NCI-H748 treated with DMSO at 0.1 percent for 48 hours (cell line): ENCODE measurements around the gene ARHGEF10L.
"Not testable (repeated sequence)": the region's sequence is repeated elsewhere in the genome, so short reads cannot be mapped to it uniquely, and the experiment has no call there.

Source experiments
- DNase-seq: peaks from one replicate; lab custom pipeline; 2025; lab: John Stamatoyannopoulos, UW

The ARHGEF10L gene

DNA sequence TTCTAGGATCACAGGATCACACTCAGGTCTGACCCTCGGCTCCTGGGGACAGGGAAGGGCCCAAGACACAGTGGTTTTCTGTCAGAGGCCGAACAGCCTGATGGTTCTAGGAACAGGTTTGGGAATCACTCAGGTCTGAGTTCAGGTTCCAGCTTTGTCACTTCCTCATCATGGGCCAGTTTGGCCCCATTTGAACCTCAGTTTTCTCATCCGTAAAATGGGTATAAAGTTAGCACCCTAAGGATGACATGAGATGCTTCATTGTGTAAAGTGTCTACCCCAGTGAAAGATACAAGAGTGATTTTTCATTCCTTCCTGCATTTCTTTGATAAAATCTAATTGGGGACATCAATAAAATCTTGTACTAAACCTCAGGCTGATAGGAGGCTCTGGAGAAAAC, 204.4 kb downstream of the ARHGEF10L start:
- no peak for DNase-seq

DNA sequence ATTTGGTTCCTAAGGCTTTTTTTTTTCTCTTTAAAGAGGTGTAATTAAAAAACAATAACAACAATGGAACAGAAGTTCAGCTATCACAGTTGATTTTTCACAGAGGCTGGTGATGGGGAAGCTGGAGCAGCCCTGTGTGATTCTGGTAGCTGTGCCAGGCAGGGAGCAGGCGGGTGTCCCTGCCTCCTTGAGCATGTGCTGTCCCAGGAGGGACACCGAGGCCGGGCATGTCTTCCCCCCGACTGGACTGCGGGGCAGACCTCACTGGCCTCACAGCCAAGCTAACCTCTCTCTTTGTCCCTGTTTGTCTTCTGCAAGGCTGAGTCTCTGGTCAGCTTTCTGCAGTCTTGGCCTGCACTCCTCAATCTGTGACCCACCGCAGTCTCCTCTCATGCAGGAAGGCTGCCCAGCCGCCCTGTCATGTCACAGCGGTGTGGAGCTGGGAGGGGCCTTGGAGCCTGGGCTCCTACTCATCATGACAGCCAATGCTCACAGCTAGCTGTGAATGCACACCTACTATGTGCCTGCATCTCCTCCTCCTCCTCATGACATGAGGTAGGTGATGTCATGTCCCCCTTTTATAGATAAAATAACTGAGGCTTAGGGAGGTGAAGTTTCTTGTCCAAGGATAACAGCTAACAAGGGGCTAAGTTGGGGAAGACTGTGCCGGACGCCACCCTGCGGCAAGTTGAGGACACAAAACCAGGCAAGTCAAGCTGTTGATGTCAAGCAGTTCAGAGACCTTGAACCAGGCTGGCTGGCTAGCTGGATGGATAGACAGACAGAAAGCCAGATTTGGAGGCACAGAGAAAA, 205.4 kb downstream of the ARHGEF10L start:
- DNase-seq = no peak

DNA sequence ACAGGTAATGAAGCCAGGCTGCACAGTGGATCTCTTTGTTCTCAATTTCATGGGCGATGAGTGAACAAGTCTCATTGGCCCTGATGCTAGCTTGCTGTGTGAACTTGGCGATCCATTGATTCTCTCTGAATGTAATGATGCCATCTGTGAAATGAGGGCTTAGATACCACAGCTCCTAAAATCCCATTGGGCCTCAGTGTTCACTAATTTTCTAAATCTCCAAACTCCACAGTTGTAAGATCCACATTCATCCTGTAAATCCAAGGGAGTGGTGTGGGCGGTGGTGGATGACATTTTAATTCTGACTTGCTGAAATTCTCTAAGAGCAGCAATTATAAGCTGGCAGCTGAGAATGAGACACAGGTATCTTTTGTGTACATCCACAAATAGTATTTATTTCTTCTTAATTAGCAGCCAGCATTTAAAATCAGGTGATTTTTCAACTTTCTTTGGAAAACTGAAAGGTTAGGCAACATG, 206.0 kb downstream of the ARHGEF10L start:
- DNase-seq = no peak

- not testable (repeated sequence) for DNase-seq
Measured at GRCh38 chr1:17746281-17746680, 206.8 kb downstream of the ARHGEF10L start.

- DNase-seq = no peak
Measured at GRCh38 chr1:17746920-17747319, 207.4 kb downstream of the ARHGEF10L start.
